HFFc6 (cell line): ENCODE data around the gene MGAT4C. TPM values are rescaled to one million over a fixed set of nuclear protein-coding genes. Genes with fewer than 3 reads are reported as not detected.

Source experiments
- DNase-seq: peaks from one replicate; pipeline ENCODE4 v3.0.0-alpha.2; 2018
- H3K27ac Mint-ChIP-seq: 2 replicates; pipeline ENCODE4 v1.8.0; 2020; ENCODE audit warnings: mild to moderate bottlenecking, mixed read lengths
- H3K27me3 Mint-ChIP-seq: 2 replicates; pipeline ENCODE4 v1.8.0; 2021; ENCODE audit warnings: mild to moderate bottlenecking, moderate library complexity, mixed read lengths; ENCODE audit not compliant: insufficient read depth
- H3K36me3 Mint-ChIP-seq: 2 replicates; pipeline ENCODE4 v1.8.0; 2021; ENCODE audit warnings: low read depth, mixed read lengths
- H3K4me1 Mint-ChIP-seq: 2 replicates; pipeline ENCODE4 v1.8.0; 2020; ENCODE audit warnings: low read depth, mixed read lengths
- H3K4me3 Mint-ChIP-seq: 2 replicates; pipeline ENCODE4 v1.8.0; 2020; ENCODE audit warnings: mild to moderate bottlenecking, moderate library complexity, mixed read lengths
- H3K9me3 Mint-ChIP-seq: 2 replicates; pipeline ENCODE4 v1.8.0; 2020; ENCODE audit warnings: mild to moderate bottlenecking, mixed read lengths
- CTCF ChIP-seq: fragments of 200-600 bp; sonication (generic); IDR thresholded peaks from 2 replicates; pipeline ENCODE4 v1.5.0; 2021; ENCODE audit warnings: antibody characterized with exemption, mild to moderate bottlenecking
- total RNA-seq, 6 experiments: library from RNA; stranded (reverse); fragmentation: NEBNext Ultra II Directional; extraction: Animal tissue kit (Norgen Biotek cat#: 25700); gene quantifications; 2 replicates in 1 of 6; 3 replicates in 5 of 6; pipeline ENCODE4 v1.2.3, GENCODE V29; 2021

MGAT4C gene
- total RNA-seq, 6 experiments from 2014 or later: not detected

- Mint-ChIP-seq H3K36me3 (no peaks in the 10 kb centered on the region), H3K27me3 (peaks cover 2% of the 10 kb centered on the region; the same call in 1 of the 2 replicates), H3K4me1 (no peaks in the 10 kb centered on the region), H3K9me3 (peaks cover 21% of the 10 kb centered on the region), H3K27ac (no peak overlapping the region), H3K4me3 (no peak overlapping the region)
- DNase-seq: no peak
- no peak for TF ChIP-seq CTCF
These were observed 307.9 kb downstream of the MGAT4C start for GRCh38 chr12:85948340-85948739.

GRCh38 chr12:85947286-85947685 is 308.9 kb downstream of the MGAT4C start:
- Mint-ChIP-seq H3K9me3 (peaks cover 21% of the 10 kb centered on the region), H3K27me3 (peaks cover 2% of the 10 kb centered on the region; the same call in 1 of the 2 replicates), H3K27ac (no peak overlapping the region), H3K36me3 (no peaks in the 10 kb centered on the region), H3K4me3 (no peak overlapping the region), H3K4me1 (no peaks in the 10 kb centered on the region)
- DNase-seq: no peak
- no peak for TF ChIP-seq CTCF

- no peak overlapping the region for H3K27ac Mint-ChIP-seq
- no peak for TF ChIP-seq CTCF
- DNase-seq: no peak
- peaks cover 21% of the 10 kb centered on the region for H3K9me3 Mint-ChIP-seq
- peaks cover 2% of the 10 kb centered on the region; the same call in 1 of the 2 replicates for H3K27me3 Mint-ChIP-seq
- H3K4me3 Mint-ChIP-seq: no peak overlapping the region
- H3K36me3 Mint-ChIP-seq: no peaks in the 10 kb centered on the region
- no peaks in the 10 kb centered on the region for H3K4me1 Mint-ChIP-seq
These were observed 309.8 kb downstream of the MGAT4C start for GRCh38 chr12:85946375-85946774.

GRCh38 chr12:85927166-85927565 is 329.0 kb downstream of the MGAT4C start:
- no peaks in the 10 kb centered on the region for H3K36me3 Mint-ChIP-seq
- no peaks in the 10 kb centered on the region for H3K9me3 Mint-ChIP-seq
- H3K4me3 Mint-ChIP-seq: no peak overlapping the region
- no peak for DNase-seq
- peaks cover 3% of the 10 kb centered on the region; the same call in 1 of the 2 replicates for H3K27me3 Mint-ChIP-seq
- H3K4me1 Mint-ChIP-seq: no peaks in the 10 kb centered on the region
- no peak for TF ChIP-seq CTCF
- H3K27ac Mint-ChIP-seq: no peak overlapping the region

- no peak overlapping the region for H3K4me3 Mint-ChIP-seq
- DNase-seq: peak; percentile 31
- TF ChIP-seq CTCF: peak; percentile 88
- peaks cover 3% of the 10 kb centered on the region; the same call in 1 of the 2 replicates for H3K27me3 Mint-ChIP-seq
- no peak overlapping the region for H3K27ac Mint-ChIP-seq
- H3K36me3 Mint-ChIP-seq: no peaks in the 10 kb centered on the region
- no peaks in the 10 kb centered on the region for H3K9me3 Mint-ChIP-seq
- no peaks in the 10 kb centered on the region for H3K4me1 Mint-ChIP-seq
These were observed 332.3 kb downstream of the MGAT4C start for GRCh38 chr12:85923767-85924331.
